Neural progenitor cell (in vitro differentiated cells): ENCODE data around the gene FREM2. TPM values are rescaled to one million over a fixed set of nuclear protein-coding genes. Genes with fewer than 3 reads are reported as not detected.

Source experiments
- DNase-seq: peaks from one replicate; pipeline ENCODE4 v3.0.0-alpha.2; 2016; ENCODE audit warnings: low spot score
- H2AFZ ChIP-seq: fragments of 200-600 bp; sonication (generic); replicated peaks from 2 replicates; pipeline ENCODE4 v1.6.1; 2016; ENCODE audit warnings: antibody characterized with exemption
- H3F3A ChIP-seq: fragments of 200-600 bp; sonication (generic); 2 replicates; pipeline ENCODE4 v1.6.1; 2016; ENCODE audit warnings: antibody characterized with exemption, low read depth
- H3K27ac ChIP-seq: fragments of 200-600 bp; sonication (generic); 2 replicates; pipeline ENCODE4 v1.5.1; 2016; ENCODE audit warnings: mild to moderate bottlenecking
- H3K27me3 ChIP-seq: fragments of 200-600 bp; sonication (generic); 2 replicates; pipeline ENCODE4 v1.6.1; 2016; ENCODE audit warnings: mild to moderate bottlenecking, moderate library complexity
- H3K36me3 ChIP-seq: fragments of 200-600 bp; sonication (generic); 2 replicates; pipeline ENCODE4 v1.5.1; 2016
- H3K4me1 ChIP-seq: fragments of 200-600 bp; sonication (generic); 2 replicates; pipeline ENCODE4 v1.6.1; 2016; ENCODE audit warnings: mixed run types
- H3K4me2 ChIP-seq: fragments of 200-600 bp; sonication (generic); 2 replicates; pipeline ENCODE4 v1.6.1; 2016
- H3K4me3 ChIP-seq: fragments of 200-600 bp; sonication (generic); 2 replicates; pipeline ENCODE4 v1.5.1; 2016
- H3K79me2 ChIP-seq: fragments of 200-600 bp; sonication (generic); 2 replicates; pipeline ENCODE4 v1.6.1; 2016; ENCODE audit warnings: low read depth
- H3K9ac ChIP-seq: fragments of 200-600 bp; sonication (generic); 2 replicates; pipeline ENCODE4 v1.6.1; 2016
- H3K9me3 ChIP-seq: fragments of 200-600 bp; sonication (generic); 2 replicates; pipeline ENCODE4 v1.5.1; 2016; ENCODE audit warnings: low read depth
- H4K20me1 ChIP-seq: fragments of 200-600 bp; sonication (generic); 2 replicates; pipeline ENCODE4 v1.6.1; 2016; ENCODE audit warnings: low read depth
- H3K27ac Mint-ChIP-seq: 3 replicates; pipeline ENCODE4 v1.8.0; 2021; ENCODE audit warnings: mixed read lengths
- H3K27me3 Mint-ChIP-seq: 2 replicates; pipeline ENCODE4 v1.8.0; 2022; ENCODE audit warnings: low read depth, mild to moderate bottlenecking, inconsistent platforms, moderate library complexity, mixed read lengths; ENCODE audit not compliant: insufficient read depth
- H3K36me3 Mint-ChIP-seq: 3 replicates; pipeline ENCODE4 v1.8.0; 2021; ENCODE audit warnings: mixed read lengths
- H3K4me1 Mint-ChIP-seq: 3 replicates; pipeline ENCODE4 v1.8.0; 2021; ENCODE audit warnings: mixed read lengths
- H3K4me3 Mint-ChIP-seq: 3 replicates; pipeline ENCODE4 v1.8.0; 2021; ENCODE audit warnings: mild to moderate bottlenecking, moderate library complexity, mixed read lengths
- H3K9me3 Mint-ChIP-seq: 3 replicates; pipeline ENCODE4 v1.8.0; 2020; ENCODE audit warnings: mixed read lengths
- EZH2 ChIP-seq: fragments of 200-600 bp; sonication (generic); IDR thresholded peaks from 2 replicates; pipeline ENCODE4 v1.6.1; 2017; ENCODE audit warnings: antibody characterized with exemption, mild to moderate bottlenecking, moderate library complexity
- EZH2phosphoT487 ChIP-seq: fragments of 200-600 bp; sonication (generic); IDR thresholded peaks from 2 replicates; pipeline ENCODE4 v1.6.1; 2017; ENCODE audit warnings: antibody characterized with exemption
- total RNA-seq: library from RNA; depleted of rRNA; stranded (reverse); fragments of >200 nt; gene quantifications from 2 replicates; pipeline ENCODE4 v1.2.3, GENCODE V29; 2015; ENCODE audit warnings: low replicate concordance
- TF ChIP-seq, protein P1 (sequence below): fragments of 200-600 bp; sonication (generic); IDR thresholded peaks from 2 replicates; pipeline ENCODE4 v1.5.1; 2017; ENCODE audit warnings: antibody characterized with exemption, mild to moderate bottlenecking

FREM2 gene
- total RNA-seq, 1 donor from 2014 or later = 21.3 TPM

DNA sequence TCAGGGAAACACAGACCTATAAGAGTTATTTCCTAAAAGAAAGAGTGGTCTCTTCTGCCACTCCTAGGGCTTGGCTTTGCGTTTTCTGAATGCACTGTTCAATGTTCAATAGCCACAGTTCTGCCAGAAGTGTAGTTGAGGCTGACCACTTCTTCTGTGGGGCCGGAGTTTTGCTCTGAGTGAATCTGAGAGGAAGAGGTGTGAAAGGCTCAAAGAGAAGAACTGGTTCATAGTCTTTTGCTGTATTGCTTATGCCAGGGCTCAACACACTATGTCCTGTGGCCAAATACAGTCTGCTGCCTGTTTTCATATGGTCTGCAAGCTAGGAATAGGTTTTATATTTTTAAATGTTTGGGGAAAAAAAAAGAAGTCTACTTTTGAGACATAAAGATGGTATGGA, 175.6 kb downstream of the FREM2 start:
- Histone ChIP-seq H3K79me2 (no peaks in the 10 kb centered on the region), H3K9ac (no peak overlapping the region), H2AFZ (no peak overlapping the region), H3K36me3 (no peaks in the 10 kb centered on the region), H3F3A (no peaks in the 10 kb centered on the region), H3K27me3 (no peaks in the 10 kb centered on the region), H4K20me1 (no peaks in the 10 kb centered on the region), H3K27ac (no peak overlapping the region), H3K4me1 (no peaks in the 10 kb centered on the region), H3K4me2 (no peak overlapping the region), H3K9me3 (no peaks in the 10 kb centered on the region), H3K4me3 (no peak overlapping the region)
- TF ChIP-seq, protein P1, sequence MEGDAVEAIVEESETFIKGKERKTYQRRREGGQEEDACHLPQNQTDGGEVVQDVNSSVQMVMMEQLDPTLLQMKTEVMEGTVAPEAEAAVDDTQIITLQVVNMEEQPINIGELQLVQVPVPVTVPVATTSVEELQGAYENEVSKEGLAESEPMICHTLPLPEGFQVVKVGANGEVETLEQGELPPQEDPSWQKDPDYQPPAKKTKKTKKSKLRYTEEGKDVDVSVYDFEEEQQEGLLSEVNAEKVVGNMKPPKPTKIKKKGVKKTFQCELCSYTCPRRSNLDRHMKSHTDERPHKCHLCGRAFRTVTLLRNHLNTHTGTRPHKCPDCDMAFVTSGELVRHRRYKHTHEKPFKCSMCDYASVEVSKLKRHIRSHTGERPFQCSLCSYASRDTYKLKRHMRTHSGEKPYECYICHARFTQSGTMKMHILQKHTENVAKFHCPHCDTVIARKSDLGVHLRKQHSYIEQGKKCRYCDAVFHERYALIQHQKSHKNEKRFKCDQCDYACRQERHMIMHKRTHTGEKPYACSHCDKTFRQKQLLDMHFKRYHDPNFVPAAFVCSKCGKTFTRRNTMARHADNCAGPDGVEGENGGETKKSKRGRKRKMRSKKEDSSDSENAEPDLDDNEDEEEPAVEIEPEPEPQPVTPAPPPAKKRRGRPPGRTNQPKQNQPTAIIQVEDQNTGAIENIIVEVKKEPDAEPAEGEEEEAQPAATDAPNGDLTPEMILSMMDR = no peak
- TF ChIP-seq EZH2phosphoT487 = no peak
- no peak for TF ChIP-seq EZH2
- H3K4me3 Mint-ChIP-seq = no peak overlapping the region
- no peak for DNase-seq
- no peaks in the 10 kb centered on the region for H3K27me3 Mint-ChIP-seq
- no peaks in the 10 kb centered on the region for H3K9me3 Mint-ChIP-seq
- H3K4me1 Mint-ChIP-seq = peaks cover 3% of the 10 kb centered on the region
- no peak overlapping the region for H3K27ac Mint-ChIP-seq
- H3K36me3 Mint-ChIP-seq = no peaks in the 10 kb centered on the region

DNA sequence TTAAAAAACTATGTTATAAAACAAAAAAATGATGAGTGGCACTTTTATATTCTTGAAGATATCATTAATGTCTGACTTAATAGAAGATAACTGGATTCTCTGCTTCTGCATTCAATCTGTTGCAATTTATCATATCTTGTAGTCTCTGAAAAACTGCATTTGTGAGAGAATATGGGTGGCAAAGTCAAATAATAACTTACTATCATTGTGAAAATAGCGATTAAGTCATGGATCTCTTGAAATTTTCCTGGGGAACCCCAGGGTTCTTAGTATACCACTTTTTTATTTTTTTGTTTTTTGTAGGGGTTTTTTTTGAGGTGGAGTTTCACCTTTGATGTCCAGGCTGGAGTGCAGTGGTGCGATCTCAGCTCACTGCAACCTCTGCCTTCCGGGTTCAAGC, 176.7 kb downstream of the FREM2 start:
- Histone ChIP-seq H3K27ac (no peak overlapping the region), H3K36me3 (no peaks in the 10 kb centered on the region), H3K27me3 (no peaks in the 10 kb centered on the region), H3K4me3 (no peak overlapping the region), H3K9ac (no peak overlapping the region), H3K4me2 (no peak overlapping the region), H2AFZ (no peak overlapping the region), H3K9me3 (no peaks in the 10 kb centered on the region), H3K4me1 (no peaks in the 10 kb centered on the region), H3F3A (no peaks in the 10 kb centered on the region), H3K79me2 (no peaks in the 10 kb centered on the region), H4K20me1 (no peaks in the 10 kb centered on the region)
- no peak for DNase-seq
- no peaks in the 10 kb centered on the region for H3K27me3 Mint-ChIP-seq
- H3K9me3 Mint-ChIP-seq = no peaks in the 10 kb centered on the region
- no peak overlapping the region for H3K27ac Mint-ChIP-seq
- TF ChIP-seq, protein P1 = no peak
- no peak for TF ChIP-seq EZH2
- TF ChIP-seq EZH2phosphoT487 = no peak
- H3K36me3 Mint-ChIP-seq = no peaks in the 10 kb centered on the region
- H3K4me1 Mint-ChIP-seq = peaks cover 3% of the 10 kb centered on the region
- H3K4me3 Mint-ChIP-seq = no peak overlapping the region

DNA sequence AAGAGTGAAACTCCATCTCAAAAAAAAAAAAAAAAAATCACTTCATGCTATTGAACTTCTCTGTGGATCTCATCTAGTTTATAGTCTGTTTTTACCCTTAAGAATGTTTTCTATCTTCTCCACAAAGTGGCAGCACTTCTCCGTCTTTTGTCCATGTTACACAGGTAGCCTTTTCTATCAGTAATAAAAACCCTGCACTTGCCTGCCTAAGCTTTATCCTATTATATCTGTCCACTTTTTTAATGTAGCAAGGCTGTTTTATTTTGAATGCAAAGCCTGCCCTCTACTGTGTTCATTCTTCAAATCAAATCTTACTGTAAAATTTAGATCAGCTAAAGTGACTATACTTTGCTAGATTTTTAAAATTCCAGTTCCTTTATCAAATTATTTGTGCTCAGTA, 179.8 kb downstream of the FREM2 start:
- H3K9me3 ChIP-seq = no peaks in the 10 kb centered on the region
- H3K79me2 ChIP-seq = no peaks in the 10 kb centered on the region
- no peaks in the 10 kb centered on the region for H4K20me1 ChIP-seq
- DNase-seq = no peak
- no peak overlapping the region for H2AFZ ChIP-seq
- Mint-ChIP-seq H3K27me3 (peaks cover 2% of the 10 kb centered on the region), H3K4me1 (no peaks in the 10 kb centered on the region), H3K36me3 (no peaks in the 10 kb centered on the region), H3K27ac (no peak overlapping the region), H3K9me3 (no peaks in the 10 kb centered on the region), H3K4me3 (no peak overlapping the region)
- H3K27ac ChIP-seq = no peak overlapping the region
- no peak overlapping the region for H3K4me2 ChIP-seq
- H3K36me3 ChIP-seq = no peaks in the 10 kb centered on the region
- no peaks in the 10 kb centered on the region for H3K27me3 ChIP-seq
- H3K4me1 ChIP-seq = no peaks in the 10 kb centered on the region
- no peaks in the 10 kb centered on the region for H3F3A ChIP-seq
- TF ChIP-seq, protein P1 = no peak
- TF ChIP-seq EZH2 = no peak
- no peak for TF ChIP-seq EZH2phosphoT487
- H3K9ac ChIP-seq = no peak overlapping the region
- no peak overlapping the region for H3K4me3 ChIP-seq
